HG03025 (cell line): ENCODE measurements around the gene VAMP7.
"Not testable (repeated sequence)": the region's sequence is repeated elsewhere in the genome, so short reads cannot be mapped to it uniquely, and the experiment has no call there.

Source experiments
- ATAC-seq: cut with Tn5 transposase; IDR thresholded peaks from one replicate; pipeline ENCODE4 v1.9.1; 2021; ENCODE audit warnings: mild to moderate bottlenecking, moderate library complexity; ENCODE audit not compliant: unreplicated experiment, low FRiP score

VAMP7 gene

DNA sequence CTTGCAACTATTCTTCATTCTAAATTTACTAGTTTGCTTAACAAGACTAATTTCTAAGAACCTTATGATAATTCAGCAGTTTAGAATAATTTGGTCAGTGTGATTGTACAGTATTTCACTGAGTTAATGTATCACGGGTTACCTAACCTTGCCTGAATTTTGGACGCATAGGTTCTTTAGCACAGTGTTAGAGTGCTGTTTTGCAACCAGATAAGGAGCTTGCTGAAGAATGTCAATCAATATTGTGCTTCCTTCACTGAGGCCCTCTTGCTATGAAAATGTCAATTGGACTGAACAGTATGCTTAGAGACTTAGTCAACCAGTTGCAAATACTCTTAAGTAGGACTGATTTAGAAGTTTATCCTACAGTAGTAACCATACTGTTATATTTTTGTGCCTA lies 19.6 kb downstream of the VAMP7 start:
- ATAC-seq = no peak

DNA sequence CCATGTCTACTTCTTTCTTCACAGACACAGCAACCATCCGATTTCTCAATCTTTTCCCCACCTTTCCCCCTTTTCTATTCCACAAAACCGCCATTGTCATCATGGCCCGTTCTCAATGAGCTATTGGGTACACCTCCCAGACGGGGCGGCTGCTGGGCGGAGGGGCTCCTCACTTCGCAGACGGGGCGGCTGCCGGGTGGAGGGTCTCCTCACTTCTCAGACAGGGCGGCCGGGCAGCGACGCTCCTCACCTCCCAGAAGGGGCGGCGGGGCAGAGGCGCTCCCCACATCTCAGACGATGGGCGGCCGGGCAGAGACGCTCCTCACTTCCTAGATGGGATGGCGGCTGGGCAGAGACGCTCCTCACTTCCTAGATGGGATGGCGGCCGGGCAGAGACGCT lies 26.5 kb downstream of the VAMP7 start:
- ATAC-seq = not testable (repeated sequence)

DNA sequence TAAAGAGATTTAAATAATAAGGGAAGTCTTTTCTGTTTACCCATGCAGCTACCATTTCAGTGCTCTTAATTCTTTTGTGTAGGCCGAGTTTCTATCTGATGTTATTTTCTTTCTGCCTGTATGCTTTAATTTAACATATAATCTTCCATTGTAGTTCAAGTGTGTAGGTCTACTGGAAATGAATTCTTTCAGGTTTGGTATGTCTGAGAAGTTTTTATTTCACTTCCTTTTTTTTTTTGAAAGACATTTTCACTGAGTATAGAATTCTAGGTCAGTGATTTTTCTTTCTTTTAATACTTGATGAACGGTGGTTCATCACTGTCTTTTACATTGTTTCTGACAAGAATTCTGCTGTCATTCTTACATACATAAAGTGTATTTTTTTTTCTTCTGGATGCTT lies 42.1 kb downstream of the VAMP7 start:
- no peak for ATAC-seq

DNA sequence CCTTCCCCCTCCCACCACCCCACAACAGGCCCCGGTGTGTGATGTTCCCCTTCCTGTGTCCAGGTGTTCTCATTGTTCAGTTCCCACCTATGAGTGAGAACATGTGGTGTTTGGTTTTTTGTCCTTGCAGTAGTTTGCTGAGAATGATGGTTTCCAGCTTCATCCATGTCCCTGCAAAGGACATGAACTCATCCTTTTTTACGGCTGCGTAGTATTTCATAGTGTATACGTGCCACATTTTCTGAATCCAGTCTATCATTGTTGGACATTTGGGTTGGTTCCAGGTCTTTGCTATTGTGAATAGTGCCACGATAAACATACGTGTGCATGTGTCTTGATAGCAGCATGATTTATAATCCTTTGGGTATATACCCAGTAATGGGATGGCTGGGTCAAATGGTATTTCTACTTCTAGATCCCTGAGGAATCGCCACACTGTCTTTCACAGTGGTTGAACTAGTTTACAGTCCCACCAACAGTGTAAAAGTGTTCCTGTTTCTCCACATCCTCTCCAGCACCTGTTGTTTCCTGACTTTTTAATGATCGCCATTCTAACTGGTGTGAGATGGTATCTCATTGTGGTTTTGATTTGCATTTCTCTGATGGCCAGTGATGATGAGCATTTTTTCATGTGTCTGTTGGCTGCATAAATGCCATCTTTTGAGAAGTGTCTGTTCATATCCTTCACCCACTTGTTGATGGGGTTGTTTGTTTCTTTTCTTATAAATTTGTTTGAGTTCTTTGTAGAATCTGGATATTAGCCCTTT lies 49.9 kb downstream of the VAMP7 start:
- ATAC-seq = not testable (repeated sequence)

GRCh38 chrX:155938132-155938531 lies 57.0 kb downstream of the VAMP7 start:
- ATAC-seq = no peak

DNA sequence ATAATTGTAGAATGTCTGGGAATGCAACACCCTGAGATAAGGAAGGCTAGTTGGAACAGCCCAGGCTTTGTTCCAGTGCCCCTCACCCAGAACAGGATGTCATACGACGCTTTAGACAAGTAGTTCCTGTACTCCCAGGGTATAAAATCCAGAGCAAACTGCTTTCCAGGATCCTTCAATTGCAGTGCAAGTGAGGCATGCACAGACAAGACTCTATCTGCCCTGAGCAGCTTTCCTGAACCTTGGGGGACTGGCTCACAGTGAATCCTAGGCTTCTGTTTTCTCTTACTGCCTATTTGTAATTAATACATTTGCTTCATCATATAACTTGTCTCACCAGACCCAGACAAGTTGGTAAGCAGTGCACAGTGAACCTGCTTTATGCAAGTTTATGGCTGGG lies 68.0 kb downstream of the VAMP7 start:
- no peak for ATAC-seq

DNA sequence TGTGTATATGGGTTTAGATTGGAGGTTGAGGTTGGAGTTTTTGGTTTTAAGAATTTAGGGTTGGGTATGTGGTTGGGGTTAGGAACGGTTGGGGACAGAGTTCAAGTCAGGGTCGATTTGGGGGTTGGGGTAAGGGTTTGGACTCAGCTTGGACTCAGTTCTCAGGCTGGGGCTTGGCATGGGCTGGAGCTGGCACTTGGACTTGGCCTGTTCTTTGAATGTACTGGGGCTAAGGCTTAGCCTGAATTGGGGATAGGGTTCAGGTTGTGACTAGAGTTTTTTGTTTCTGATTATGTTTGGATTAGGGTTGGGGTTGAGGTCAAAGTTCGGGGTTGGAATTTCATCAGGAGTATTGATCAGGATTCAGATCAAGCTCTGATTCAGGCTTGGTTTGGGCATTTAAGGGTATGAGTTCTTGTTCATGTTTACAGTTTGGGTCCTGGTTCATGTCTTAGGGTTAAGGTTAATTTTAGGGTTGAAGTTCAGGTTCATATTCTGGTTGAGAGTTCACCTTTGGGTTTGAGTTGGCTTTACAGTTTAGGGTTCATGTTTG lies 70.2 kb downstream of the VAMP7 start:
- no peak for ATAC-seq

- ATAC-seq = no peak
Measured at GRCh38 chrX:155953055-155953454, 71.9 kb downstream of the VAMP7 start.

DNA sequence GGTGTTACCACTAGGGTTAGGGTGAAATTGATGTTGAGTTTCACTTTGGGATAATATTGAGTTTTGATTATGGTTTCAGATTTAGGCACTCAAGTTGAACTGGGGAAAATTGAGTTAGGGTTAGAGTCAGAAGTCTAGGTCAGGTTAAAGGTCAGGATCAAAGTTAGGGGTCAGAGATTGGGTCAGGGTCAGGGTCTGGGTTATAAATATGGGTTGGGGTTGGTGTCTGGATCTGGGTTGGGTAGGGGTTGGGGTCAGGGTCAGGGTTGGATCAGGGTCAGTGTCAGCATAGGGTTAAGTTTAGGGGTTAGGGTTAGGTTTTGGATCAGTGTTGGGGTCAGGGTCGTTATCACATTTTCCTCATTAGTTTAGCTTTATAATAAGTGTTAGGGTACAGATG lies 73.6 kb downstream of the VAMP7 start:
- no peak for ATAC-seq

GRCh38 chrX:155956099-155956498 lies 75.0 kb downstream of the VAMP7 start:
- no peak for ATAC-seq

DNA sequence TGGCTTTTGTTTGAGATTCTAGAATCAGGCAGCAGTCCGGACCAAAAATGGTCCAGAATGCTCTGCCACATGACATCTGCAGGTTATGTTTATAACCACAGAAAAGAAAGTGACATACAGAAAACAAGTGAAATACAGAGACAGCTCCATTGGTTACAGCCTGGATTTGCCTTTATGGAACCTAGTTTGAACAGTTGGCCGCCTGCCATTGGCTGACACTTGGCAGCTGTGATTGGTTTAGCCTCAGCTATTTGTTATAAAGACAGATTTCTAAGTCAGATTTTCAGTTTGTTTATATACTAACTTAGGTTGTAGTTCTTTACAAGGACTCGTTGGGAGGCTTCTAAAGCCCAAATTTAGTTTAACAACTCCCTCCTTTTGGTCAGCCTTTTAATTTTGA lies 75.5 kb downstream of the VAMP7 start:
- ATAC-seq = no peak

- ATAC-seq = no peak
Measured at GRCh38 chrX:155957843-155958242, 76.7 kb downstream of the VAMP7 start.

DNA sequence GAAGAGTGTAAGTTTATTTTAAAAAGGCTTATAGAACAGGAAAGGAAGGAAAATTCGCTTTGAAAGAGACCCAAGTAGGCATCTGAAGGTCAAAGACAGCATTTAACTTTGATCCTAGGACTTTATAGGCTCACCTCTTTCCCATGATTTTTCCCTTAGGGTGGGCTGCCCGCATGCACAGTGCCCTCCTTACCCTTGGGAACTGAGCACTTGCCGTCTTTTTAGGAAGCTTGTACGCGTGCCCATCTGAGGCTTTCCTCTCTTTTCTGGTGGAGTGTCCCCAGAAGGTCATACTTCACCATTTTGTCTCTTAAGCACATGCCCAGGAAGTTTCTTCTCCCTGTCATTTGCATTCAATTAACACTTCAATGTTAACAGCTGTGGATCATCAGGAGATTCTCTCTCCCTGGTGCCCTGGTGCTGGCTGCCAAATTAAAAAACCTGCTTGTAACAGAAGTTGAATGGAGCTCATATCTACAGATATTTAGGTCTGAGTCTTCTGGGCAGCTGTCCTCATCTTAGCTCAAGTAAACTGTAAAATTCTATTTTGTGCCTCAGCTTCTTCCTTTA lies 78.0 kb downstream of the VAMP7 start:
- ATAC-seq = no peak

GRCh38 chrX:155962906-155963305 lies 81.8 kb downstream of the VAMP7 start:
- ATAC-seq = no peak

DNA sequence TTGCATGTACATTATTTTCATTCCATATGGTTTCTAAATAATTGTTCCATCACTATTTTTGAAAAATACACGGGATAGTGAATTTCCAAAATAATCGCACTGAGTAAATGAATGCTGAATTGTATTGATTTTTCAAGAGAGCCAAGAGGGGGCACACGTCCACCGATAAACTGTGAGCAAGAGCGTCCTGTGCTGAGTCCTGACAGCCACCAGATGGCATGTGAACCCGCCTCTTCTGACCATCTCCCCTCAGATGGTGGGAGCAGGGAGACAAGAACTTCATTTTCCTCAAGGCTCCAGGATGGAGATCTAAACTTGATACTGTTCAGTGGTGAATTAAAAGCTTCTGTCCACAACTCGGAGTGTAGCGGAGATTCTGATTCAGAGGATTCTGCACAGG lies 85.7 kb downstream of the VAMP7 start:
- no peak for ATAC-seq

GRCh38 chrX:155967653-155968325 lies 86.6 kb downstream of the VAMP7 start:
- ATAC-seq = no peak

- no peak for ATAC-seq
Measured at GRCh38 chrX:155968326-155968661, 87.1 kb downstream of the VAMP7 start.

DNA sequence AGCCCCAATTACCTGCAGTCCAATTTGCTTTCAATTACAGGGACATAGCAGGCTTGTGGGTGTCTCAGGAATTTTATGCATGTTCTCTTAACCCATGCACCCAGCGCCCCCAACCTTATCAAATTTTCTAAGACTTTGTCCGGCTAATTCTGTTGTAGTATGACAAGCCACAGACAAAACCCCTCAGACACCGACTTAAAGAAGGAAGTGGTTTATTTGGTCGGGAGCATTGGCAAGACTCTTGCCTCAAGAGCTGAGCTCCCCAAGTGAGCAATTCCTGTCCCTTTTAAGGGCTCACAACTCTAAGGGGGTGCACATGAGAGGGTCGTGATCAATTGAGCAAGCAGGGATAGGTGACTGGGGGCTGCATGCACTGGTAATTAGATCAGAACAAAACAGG lies 87.6 kb downstream of the VAMP7 start:
- no peak for ATAC-seq

- not testable (repeated sequence) for ATAC-seq
Measured at GRCh38 chrX:155971658-155972057, 90.5 kb downstream of the VAMP7 start.

DNA sequence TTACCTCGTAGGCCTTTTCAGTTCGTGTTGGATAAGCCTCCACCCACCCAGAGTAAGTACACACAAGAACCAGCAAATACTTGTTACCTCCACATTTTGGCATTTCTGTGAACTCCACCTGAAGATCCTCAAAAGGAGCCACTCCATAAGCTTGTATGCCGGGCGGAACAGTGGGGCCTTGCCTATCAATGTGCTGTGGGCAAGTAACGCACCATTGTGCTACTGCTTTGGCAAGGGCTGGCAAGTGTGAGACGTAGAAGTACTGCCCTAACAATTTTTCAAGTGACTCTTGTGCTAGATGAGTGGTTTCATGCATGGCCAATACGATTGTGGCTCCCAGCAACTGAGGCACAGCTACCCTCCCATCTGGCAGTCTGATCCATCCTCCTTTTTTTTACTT lies 91.1 kb downstream of the VAMP7 start:
- ATAC-seq = not testable (repeated sequence)

- ATAC-seq = no peak
Measured at GRCh38 chrX:155983326-155983725, 102.2 kb downstream of the VAMP7 start.

- no peak for ATAC-seq
Measured at GRCh38 chrX:155985208-155985607, 104.1 kb downstream of the VAMP7 start.
